ENCODE measurements around the gene WDR59. TPM values are rescaled to one million over a fixed set of nuclear protein-coding genes. Genes with fewer than 3 reads are reported as not detected.

The WDR59 gene
- polyA plus RNA-seq, 3 donors, result 6.7 to 44.4 (median 7.8) TPM

DNA sequence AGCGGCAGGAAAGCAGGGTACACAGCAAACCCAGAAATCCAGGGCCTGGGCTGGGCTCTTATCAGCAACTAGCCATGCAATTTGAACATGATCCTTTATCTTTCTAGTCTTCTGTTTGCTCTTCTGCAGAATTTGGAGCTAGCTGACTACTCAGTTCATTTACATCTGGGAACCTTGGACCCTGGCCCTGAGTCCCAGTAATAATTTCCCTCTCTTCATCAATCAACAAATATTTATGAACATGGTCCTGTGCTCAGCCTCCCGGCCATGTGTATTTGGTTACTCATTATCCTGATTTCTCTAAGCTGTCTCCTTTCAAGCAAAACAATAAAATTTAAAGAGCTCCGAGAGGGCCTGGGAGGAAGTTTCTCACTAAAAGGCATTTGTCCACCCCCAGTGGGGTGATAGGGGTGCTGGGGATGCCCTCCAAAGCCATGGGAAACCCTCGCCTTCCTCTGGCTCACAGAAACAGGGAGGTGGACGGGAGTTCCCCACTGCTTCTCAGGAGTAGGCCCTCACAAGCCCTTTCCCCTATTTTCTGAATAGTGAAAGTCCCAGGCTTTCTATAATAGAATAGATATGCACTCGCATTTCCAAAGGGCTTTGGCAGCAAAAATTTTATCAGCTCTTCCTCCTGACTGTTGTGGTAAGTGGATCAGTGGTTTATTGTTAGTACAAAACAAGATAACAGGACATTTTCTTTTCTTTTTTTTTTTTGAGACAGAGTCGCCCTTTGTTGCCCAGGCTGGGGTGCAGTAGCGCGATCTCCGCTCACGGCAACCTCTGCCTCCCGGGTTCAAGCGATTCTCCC is 6.9 kb upstream of the WDR59 start:
- Mint-ChIP-seq H3K9me3 (peaks cover 0 to 2% (median 0%) of the 10 kb centered on the region in 7 donors), H3K27ac (no peak overlapping the region), H3K36me3 (no peaks in the 10 kb centered on the region), H3K4me1 (no peaks in the 10 kb centered on the region), H3K27me3 (ENCODE audit: low read depth in 3 of 3) (peaks cover 0 to 13% (median 7%) of the 10 kb centered on the region in 3 donors), H3K4me3 (no peak overlapping the region)
- H3K9me3 ChIP-seq (replicated peaks in 1 of 2; ENCODE audit: control insufficient read depth in 1 of 2, insufficient read depth in 1 of 2, low read length in 2 of 2), result no peaks in the 10 kb centered on the region
- intact Hi-C loops (cut with micrococcal nuclease), result no loop called here
- TF ChIP-seq, protein P1, sequence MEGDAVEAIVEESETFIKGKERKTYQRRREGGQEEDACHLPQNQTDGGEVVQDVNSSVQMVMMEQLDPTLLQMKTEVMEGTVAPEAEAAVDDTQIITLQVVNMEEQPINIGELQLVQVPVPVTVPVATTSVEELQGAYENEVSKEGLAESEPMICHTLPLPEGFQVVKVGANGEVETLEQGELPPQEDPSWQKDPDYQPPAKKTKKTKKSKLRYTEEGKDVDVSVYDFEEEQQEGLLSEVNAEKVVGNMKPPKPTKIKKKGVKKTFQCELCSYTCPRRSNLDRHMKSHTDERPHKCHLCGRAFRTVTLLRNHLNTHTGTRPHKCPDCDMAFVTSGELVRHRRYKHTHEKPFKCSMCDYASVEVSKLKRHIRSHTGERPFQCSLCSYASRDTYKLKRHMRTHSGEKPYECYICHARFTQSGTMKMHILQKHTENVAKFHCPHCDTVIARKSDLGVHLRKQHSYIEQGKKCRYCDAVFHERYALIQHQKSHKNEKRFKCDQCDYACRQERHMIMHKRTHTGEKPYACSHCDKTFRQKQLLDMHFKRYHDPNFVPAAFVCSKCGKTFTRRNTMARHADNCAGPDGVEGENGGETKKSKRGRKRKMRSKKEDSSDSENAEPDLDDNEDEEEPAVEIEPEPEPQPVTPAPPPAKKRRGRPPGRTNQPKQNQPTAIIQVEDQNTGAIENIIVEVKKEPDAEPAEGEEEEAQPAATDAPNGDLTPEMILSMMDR (IDR thresholded peaks at IDR 0.05), result no peak
- no peaks in the 10 kb centered on the region for H3K4me1 ChIP-seq (ENCODE audit: control insufficient read depth in 1 of 2, insufficient read depth in 2 of 2, low read length in 2 of 2)
- no peak overlapping the region for H3K27ac ChIP-seq (ENCODE audit: low read depth in 1 of 2, low read length in 2 of 2)
- H3K79me2 ChIP-seq (ENCODE audit: insufficient read depth, low read length), result no peaks in the 10 kb centered on the region
- H4K20me1 ChIP-seq (ENCODE audit: insufficient read depth, low read length), result no peaks in the 10 kb centered on the region
- H2AFZ ChIP-seq (ENCODE audit: insufficient read depth, low read depth, low read length, poor library complexity, severe bottlenecking), result no peak overlapping the region
- no peak overlapping the region for H3K4me2 ChIP-seq (replicated peaks; ENCODE audit: extremely low read depth, low read length, poor library complexity, severe bottlenecking)
- no peak overlapping the region for H3K9ac ChIP-seq (ENCODE audit: insufficient read depth, low read length, poor library complexity, severe bottlenecking)
- 79% methylated on average over 5 of the region's 13 CpGs for WGBS (ENCODE audit: insufficient coverage)
- H3K27me3 ChIP-seq (ENCODE audit: control insufficient read depth in 2 of 2, insufficient read depth in 2 of 2, low read length in 2 of 2), result no peaks in the 10 kb centered on the region
- no peak for DNase-seq
- no peak overlapping the region for H3K4me3 ChIP-seq (replicated peaks in 1 of 3; ENCODE audit: low read depth in 2 of 3, low read length in 3 of 3)
- no peaks in the 10 kb centered on the region for H3K36me3 ChIP-seq (replicated peaks in 1 of 2; ENCODE audit: control insufficient read depth in 1 of 2, insufficient read depth in 2 of 2, low read length in 2 of 2)

DNA sequence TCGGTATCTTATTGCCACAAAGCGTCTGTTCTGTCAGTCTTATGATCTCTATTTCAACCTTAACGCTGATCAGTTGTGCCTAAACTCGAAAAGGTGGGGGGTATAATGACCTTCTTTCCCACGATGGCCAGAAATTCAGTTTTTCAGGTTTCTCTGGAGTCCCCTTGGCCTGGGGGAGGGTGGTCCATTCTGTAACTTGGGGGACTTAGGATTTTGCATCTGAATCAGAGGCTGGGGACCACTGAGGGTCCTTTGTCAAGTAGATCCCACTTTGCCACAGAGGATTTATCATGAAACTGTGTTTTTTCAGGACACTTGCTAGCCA is 6.3 kb upstream of the WDR59 start:
- Histone ChIP-seq H2AFZ (ENCODE audit: insufficient read depth, low read depth, low read length, poor library complexity, severe bottlenecking) (no peak overlapping the region), H3K27me3 (ENCODE audit: control insufficient read depth in 2 of 2, insufficient read depth in 2 of 2, low read length in 2 of 2) (no peaks in the 10 kb centered on the region), H3K36me3 (replicated peaks in 1 of 2; ENCODE audit: control insufficient read depth in 1 of 2, insufficient read depth in 2 of 2, low read length in 2 of 2) (no peaks in the 10 kb centered on the region), H3K9ac (ENCODE audit: insufficient read depth, low read length, poor library complexity, severe bottlenecking) (no peak overlapping the region), H3K9me3 (replicated peaks in 1 of 2; ENCODE audit: control insufficient read depth in 1 of 2, insufficient read depth in 1 of 2, low read length in 2 of 2) (no peaks in the 10 kb centered on the region), H3K4me1 (ENCODE audit: control insufficient read depth in 1 of 2, insufficient read depth in 2 of 2, low read length in 2 of 2) (no peaks in the 10 kb centered on the region), H3K4me3 (replicated peaks in 1 of 3; ENCODE audit: low read depth in 2 of 3, low read length in 3 of 3) (no peak overlapping the region), H3K79me2 (ENCODE audit: insufficient read depth, low read length) (no peaks in the 10 kb centered on the region), H3K27ac (ENCODE audit: low read depth in 1 of 2, low read length in 2 of 2) (no peak overlapping the region), H3K4me2 (replicated peaks; ENCODE audit: extremely low read depth, low read length, poor library complexity, severe bottlenecking) (no peak overlapping the region), H4K20me1 (ENCODE audit: insufficient read depth, low read length) (no peaks in the 10 kb centered on the region)
- H3K4me3 Mint-ChIP-seq, result no peak overlapping the region
- peaks cover 0 to 13% (median 7%) of the 10 kb centered on the region in 3 donors for H3K27me3 Mint-ChIP-seq (ENCODE audit: low read depth in 3 of 3)
- no peak overlapping the region for H3K27ac Mint-ChIP-seq
- peaks cover 0 to 2% (median 0%) of the 10 kb centered on the region in 7 donors for H3K9me3 Mint-ChIP-seq
- H3K4me1 Mint-ChIP-seq, result no peaks in the 10 kb centered on the region
- H3K36me3 Mint-ChIP-seq, result no peaks in the 10 kb centered on the region
- no peak for DNase-seq
- intact Hi-C loops (cut with micrococcal nuclease), result no loop called here
- 86% methylated on average over 5 of the region's 5 CpGs for WGBS (ENCODE audit: insufficient coverage)
- TF ChIP-seq, protein P1 (IDR thresholded peaks at IDR 0.05), result no peak
